GM23338 (cell line): ENCODE results near the gene SNW1. TPM values are rescaled to one million over a fixed set of nuclear protein-coding genes. Genes with fewer than 3 reads are reported as not detected.
"Not testable (repeated sequence)": the region's sequence is repeated elsewhere in the genome, so short reads cannot be mapped to it uniquely, and the experiment has no call there.

Experiments
- ATAC-seq: fragments of 200-7000 bp; cut with Tn5 transposase; 3 replicates; pipeline ENCODE4 v1.9.1; 2020
- DNase-seq: peaks from one replicate; pipeline ENCODE4 v3.0.0-alpha.2; 2015; ENCODE audit warnings: low spot score
- H2AFZ ChIP-seq: fragments of 200-600 bp; sonication (generic); 2 replicates; pipeline ENCODE4 v1.8.0; 2016; ENCODE audit warnings: antibody characterized with exemption, mild to moderate bottlenecking, moderate library complexity
- H3F3A ChIP-seq: fragments of 200-600 bp; sonication (generic); replicated peaks from 2 replicates; pipeline ENCODE4 v1.8.0; 2017; ENCODE audit warnings: antibody characterized with exemption, mixed run types, low read depth
- H3K27ac ChIP-seq: fragments of 200-600 bp; sonication (generic); 2 replicates; pipeline ENCODE4 v1.6.1; 2016; ENCODE audit warnings: low read depth
- H3K27me3 ChIP-seq: fragments of 200-600 bp; sonication (generic); 2 replicates; pipeline ENCODE4 v1.8.0; 2016; ENCODE audit warnings: mild to moderate bottlenecking, mixed run types, moderate library complexity; ENCODE audit not compliant: insufficient read depth
- H3K36me3 ChIP-seq: fragments of 200-600 bp; sonication (generic); 2 replicates; pipeline ENCODE4 v1.8.0; 2016; ENCODE audit warnings: mild to moderate bottlenecking; ENCODE audit not compliant: insufficient read depth
- H3K4me1 ChIP-seq: fragments of 200-600 bp; sonication (generic); 2 replicates; pipeline ENCODE4 v1.8.0; 2016; ENCODE audit warnings: mild to moderate bottlenecking, moderate library complexity; ENCODE audit not compliant: insufficient read depth
- H3K4me2 ChIP-seq: fragments of 200-600 bp; sonication (generic); 2 replicates; pipeline ENCODE4 v1.7.1; 2017; ENCODE audit warnings: mixed run types
- H3K4me3 ChIP-seq: fragments of 200-600 bp; sonication (generic); 2 replicates; pipeline ENCODE4 v1.6.1; 2016; ENCODE audit warnings: mixed run types
- H3K79me2 ChIP-seq: fragments of 200-600 bp; sonication (generic); replicated peaks from 2 replicates; pipeline ENCODE4 v1.8.0; 2017; ENCODE audit warnings: mild to moderate bottlenecking; ENCODE audit not compliant: insufficient read depth
- H3K9me2 ChIP-seq: fragments of 200-600 bp; sonication (generic); 2 replicates; pipeline ENCODE4 v1.8.0; 2017; ENCODE audit not compliant: insufficient read depth
- H4K20me1 ChIP-seq: fragments of 200-600 bp; sonication (generic); replicated peaks from 2 replicates; pipeline ENCODE4 v1.8.0; 2017; ENCODE audit warnings: mild to moderate bottlenecking; ENCODE audit not compliant: insufficient read depth
- H3K27ac Mint-ChIP-seq: 2 replicates; pipeline ENCODE4 v1.8.0; 2020; ENCODE audit warnings: inconsistent platforms, mild to moderate bottlenecking, moderate library complexity, mixed read lengths
- H3K27me3 Mint-ChIP-seq: 3 replicates; pipeline ENCODE4 v1.8.0; 2022; ENCODE audit warnings: low read depth, mild to moderate bottlenecking, moderate library complexity, mixed read lengths, inconsistent platforms; ENCODE audit not compliant: insufficient read depth, poor library complexity
- H3K36me3 Mint-ChIP-seq: 3 replicates; pipeline ENCODE4 v1.8.0; 2021; ENCODE audit warnings: low read depth, mild to moderate bottlenecking, inconsistent platforms, moderate library complexity, mixed read lengths
- H3K4me1 Mint-ChIP-seq: 3 replicates; pipeline ENCODE4 v1.8.0; 2020; ENCODE audit warnings: mild to moderate bottlenecking, inconsistent platforms, mixed read lengths
- H3K4me3 Mint-ChIP-seq: 3 replicates; pipeline ENCODE4 v1.8.0; 2021; ENCODE audit warnings: moderate library complexity, mild to moderate bottlenecking, inconsistent platforms, mixed read lengths
- H3K9me3 Mint-ChIP-seq: 3 replicates; pipeline ENCODE4 v1.8.0; 2020; ENCODE audit warnings: moderate library complexity, mild to moderate bottlenecking, inconsistent platforms, mixed read lengths
- EZH2 ChIP-seq: fragments of 200-600 bp; sonication (generic); IDR thresholded peaks from one replicate; pipeline ENCODE4 v1.8.0; 2017; ENCODE audit warnings: antibody characterized with exemption, mild to moderate bottlenecking, low read depth; ENCODE audit not compliant: unreplicated experiment
- EZH2phosphoT487 ChIP-seq: fragments of 200-600 bp; sonication (generic); IDR thresholded peaks from one replicate; pipeline ENCODE4 v1.8.1; 2018; ENCODE audit warnings: antibody characterized with exemption; ENCODE audit not compliant: unreplicated experiment
- POLR2AphosphoS5 ChIP-seq: IDR thresholded peaks from 2 replicates; pipeline ENCODE4 v1.6.1; 2016; ENCODE audit warnings: antibody characterized with exemption, low read depth
- STAT1 ChIP-seq: IDR thresholded peaks from one replicate; pipeline ENCODE4 v1.6.1; 2016; ENCODE audit warnings: antibody characterized with exemption; ENCODE audit not compliant: unreplicated experiment
- ZNF114 ChIP-seq: fragments of 250-450 bp; sonication (Bioruptor Pico); IDR thresholded peaks from 2 replicates; pipeline ENCODE4 v1.5.0; 2020; ENCODE audit warnings: mild to moderate bottlenecking, moderate library complexity
- polyA plus RNA-seq: library from polyadenylated mRNA; unstranded; fragments of >200 nt; fragmentation: Nextera tagmentation; extraction: Ambion mirVana; gene quantifications from 2 replicates; pipeline ENCODE4 v1.2.1, GENCODE V29; 2016
- total RNA-seq: library from RNA; depleted of rRNA; stranded (reverse); fragments of >200 nt; shearing (Covaris generic); gene quantifications from 2 replicates; pipeline ENCODE4 v1.2.3, GENCODE V29; 2014
- TF ChIP-seq, protein P1 (sequence below): IDR thresholded peaks from 2 replicates; pipeline ENCODE4 v1.6.1; 2016; ENCODE audit warnings: antibody characterized with exemption
- TF ChIP-seq, protein P2 (sequence below), 2 experiments: fragments of 200-600 bp in 1 of 2; sonication (generic) in 1 of 2; conservative IDR thresholded peaks; 2 replicates each; pipeline versions ENCODE4 v1.5.1 to v1.6.1; 2016 to 2017; ENCODE audit warnings: antibody characterized with exemption in 2 of 2, low read depth in 2 of 2, mild to moderate bottlenecking in 2 of 2, moderate library complexity in 1 of 2
- TF ChIP-seq, protein P3 (sequence below): IDR thresholded peaks from one replicate; pipeline ENCODE4 v1.6.1; 2018; ENCODE audit warnings: antibody characterized with exemption; ENCODE audit not compliant: unreplicated experiment

The SNW1 gene
- total and polyA plus RNA-seq, 2 experiments from 2014 or later: 60.5 to 129 TPM

DNA sequence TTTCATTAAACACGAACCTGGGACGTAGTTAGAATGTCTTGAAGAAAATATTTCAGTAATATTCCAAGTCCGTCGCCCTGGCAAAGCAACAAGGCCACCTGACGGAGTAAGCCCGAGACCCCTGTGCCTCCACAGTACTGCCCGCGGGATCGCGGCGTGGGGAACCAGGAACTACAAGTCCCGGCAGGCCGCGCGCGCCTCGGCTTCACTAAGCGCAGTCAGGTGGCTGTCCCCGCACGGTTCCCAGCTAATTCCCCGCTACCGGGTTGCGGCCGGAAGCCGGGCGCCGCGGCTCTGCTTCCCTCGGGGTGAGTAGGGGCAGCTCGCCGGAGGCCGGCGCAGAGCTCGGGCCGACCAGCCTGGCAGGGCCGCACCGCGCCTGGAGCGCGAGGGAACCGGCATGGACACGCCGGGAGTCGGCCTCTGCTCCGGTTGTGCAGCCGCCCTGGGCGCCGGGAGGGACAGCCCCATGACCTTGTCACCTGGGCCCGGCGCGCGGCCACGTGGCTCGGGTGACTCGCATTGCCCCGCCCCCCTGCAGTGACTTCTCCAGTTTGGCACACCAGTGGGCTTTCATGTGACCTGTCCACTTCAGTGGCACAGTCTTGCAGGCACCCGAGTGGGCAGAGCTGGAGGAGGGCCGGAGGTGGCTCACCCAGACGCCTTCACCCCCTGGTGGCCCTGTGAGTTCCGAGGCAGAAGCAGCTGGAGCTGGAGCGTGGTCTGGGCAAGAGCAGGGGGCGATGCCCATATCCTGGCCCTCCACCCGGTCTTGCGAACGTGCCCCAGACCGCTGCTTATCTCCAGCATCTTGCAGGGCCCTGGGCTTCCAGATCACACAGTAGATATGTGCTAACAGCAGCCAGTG is 39.1 kb upstream of the SNW1 start, which contains the start of gene ADCK1:
Gene ADCK1, plus strand, starts transcription at position 247 of the 868 bp plus-strand sequence. CDS start 18,870 bp downstream, outside the sequence.
- Histone ChIP-seq H3K4me3 (peak within 1 kb of the TSS; percentile 87), H3F3A (0 out of 2 replicates have a peak, but pooled peaks cover 6% of the 10 kb centered on the region), H3K36me3 (no peaks in the 10 kb centered on the region), H3K9me2 (no peaks in the 10 kb centered on the region), H3K79me2 (peaks cover 2% of the 10 kb centered on the region; the same call in 1 of the 2 replicates), H3K4me2 (peak within 1 kb of the TSS; percentile 86), H3K27ac (peak within 1 kb of the TSS; percentile 78; the same call in 1 of the 2 replicates), H3K27me3 (no peaks in the 10 kb centered on the region), H2AFZ (peak within 1 kb of the TSS; percentile 100), H4K20me1 (no peaks in the 10 kb centered on the region), H3K4me1 (peaks cover 11% of the 10 kb centered on the region)
- Mint-ChIP-seq H3K9me3 (no peaks in the 10 kb centered on the region; the same call in 2 of the 3 replicates), H3K36me3 (no peaks in the 10 kb centered on the region), H3K27me3 (peaks cover 3% of the 10 kb centered on the region), H3K4me1 (peaks cover 11% of the 10 kb centered on the region), H3K27ac (peak within 1 kb of the TSS; percentile 92), H3K4me3 (peak within 1 kb of the TSS; percentile 86)
- peak; percentile 93 for ATAC-seq
- TF ChIP-seq, protein P1, sequence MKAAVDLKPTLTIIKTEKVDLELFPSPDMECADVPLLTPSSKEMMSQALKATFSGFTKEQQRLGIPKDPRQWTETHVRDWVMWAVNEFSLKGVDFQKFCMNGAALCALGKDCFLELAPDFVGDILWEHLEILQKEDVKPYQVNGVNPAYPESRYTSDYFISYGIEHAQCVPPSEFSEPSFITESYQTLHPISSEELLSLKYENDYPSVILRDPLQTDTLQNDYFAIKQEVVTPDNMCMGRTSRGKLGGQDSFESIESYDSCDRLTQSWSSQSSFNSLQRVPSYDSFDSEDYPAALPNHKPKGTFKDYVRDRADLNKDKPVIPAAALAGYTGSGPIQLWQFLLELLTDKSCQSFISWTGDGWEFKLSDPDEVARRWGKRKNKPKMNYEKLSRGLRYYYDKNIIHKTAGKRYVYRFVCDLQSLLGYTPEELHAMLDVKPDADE: peak; percentile 89
- TF ChIP-seq, protein P2, sequence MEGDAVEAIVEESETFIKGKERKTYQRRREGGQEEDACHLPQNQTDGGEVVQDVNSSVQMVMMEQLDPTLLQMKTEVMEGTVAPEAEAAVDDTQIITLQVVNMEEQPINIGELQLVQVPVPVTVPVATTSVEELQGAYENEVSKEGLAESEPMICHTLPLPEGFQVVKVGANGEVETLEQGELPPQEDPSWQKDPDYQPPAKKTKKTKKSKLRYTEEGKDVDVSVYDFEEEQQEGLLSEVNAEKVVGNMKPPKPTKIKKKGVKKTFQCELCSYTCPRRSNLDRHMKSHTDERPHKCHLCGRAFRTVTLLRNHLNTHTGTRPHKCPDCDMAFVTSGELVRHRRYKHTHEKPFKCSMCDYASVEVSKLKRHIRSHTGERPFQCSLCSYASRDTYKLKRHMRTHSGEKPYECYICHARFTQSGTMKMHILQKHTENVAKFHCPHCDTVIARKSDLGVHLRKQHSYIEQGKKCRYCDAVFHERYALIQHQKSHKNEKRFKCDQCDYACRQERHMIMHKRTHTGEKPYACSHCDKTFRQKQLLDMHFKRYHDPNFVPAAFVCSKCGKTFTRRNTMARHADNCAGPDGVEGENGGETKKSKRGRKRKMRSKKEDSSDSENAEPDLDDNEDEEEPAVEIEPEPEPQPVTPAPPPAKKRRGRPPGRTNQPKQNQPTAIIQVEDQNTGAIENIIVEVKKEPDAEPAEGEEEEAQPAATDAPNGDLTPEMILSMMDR (conservative IDR thresholded peaks at IDR 0.05; ENCODE audit: low read depth in 2 of 2): peak in 1 of 2 experiments; percentile 17; a peak in 1 of 4 replicates
- TF ChIP-seq POLR2AphosphoS5: peak; percentile 76
- TF ChIP-seq STAT1: no peak
- DNase-seq: peak; percentile 87

DNA sequence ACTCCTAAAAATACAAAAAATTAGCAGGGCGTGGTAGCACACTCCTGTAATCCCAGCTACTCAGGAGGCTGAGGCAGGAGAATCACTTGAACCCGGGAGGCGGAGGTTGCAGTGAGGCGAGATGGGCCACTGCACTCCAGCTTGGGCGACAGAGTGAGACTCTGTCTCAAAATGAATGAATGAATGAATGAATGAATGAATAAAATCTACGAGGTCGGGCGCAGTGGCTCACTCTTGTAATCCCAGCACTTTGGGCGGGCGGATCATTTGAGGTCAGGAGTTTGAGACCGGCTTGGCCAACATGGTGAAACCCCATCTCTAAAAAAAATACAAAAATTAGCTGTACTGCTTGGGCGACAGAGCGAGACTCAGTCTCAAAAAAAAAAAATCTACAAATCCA is 38.5 kb upstream of the SNW1 start:
- not testable (repeated sequence) for ATAC-seq, H3K36me3 ChIP-seq, H3K27ac ChIP-seq, H3F3A ChIP-seq, H3K27me3 ChIP-seq, H3K9me3 Mint-ChIP-seq, H3K27me3 Mint-ChIP-seq, H4K20me1 ChIP-seq, H3K27ac Mint-ChIP-seq, H3K79me2 ChIP-seq, H3K36me3 Mint-ChIP-seq, DNase-seq, H3K9me2 ChIP-seq
- peak overlapping the region; percentile 86 for H3K4me3 Mint-ChIP-seq
- Histone ChIP-seq H3K4me1 (peaks cover 14% of the 10 kb centered on the region), H2AFZ (peak overlapping the region; percentile 100), H3K4me2 (peak overlapping the region; percentile 86), H3K4me3 (peak overlapping the region; percentile 87)
- peaks cover 12% of the 10 kb centered on the region for H3K4me1 Mint-ChIP-seq

DNA sequence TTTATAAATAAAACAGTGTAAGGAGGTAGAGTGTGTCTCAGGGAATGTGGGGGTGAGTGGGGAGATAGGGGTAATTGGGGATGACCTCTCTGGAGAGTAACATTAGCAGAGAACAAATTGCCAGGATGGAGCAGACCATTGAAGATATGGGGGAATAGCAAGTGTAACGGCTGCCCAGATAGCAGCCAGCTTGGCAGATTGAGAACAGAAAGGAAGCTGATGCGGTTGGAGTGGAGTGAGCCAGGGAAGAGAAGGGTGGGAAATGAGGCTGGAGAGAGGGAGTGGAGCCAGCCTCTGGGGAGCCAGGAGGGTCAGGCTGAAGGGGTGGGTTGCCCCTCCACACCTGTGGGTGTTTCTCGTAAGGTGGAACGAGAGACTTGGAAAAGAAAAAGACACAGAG is 33.4 kb upstream of the SNW1 start:
- no peaks in the 10 kb centered on the region for H3K36me3 Mint-ChIP-seq
- Histone ChIP-seq H3K4me2 (no peak overlapping the region), H3K27ac (no peak overlapping the region), H3K79me2 (no peaks in the 10 kb centered on the region), H3K9me2 (no peaks in the 10 kb centered on the region), H4K20me1 (no peaks in the 10 kb centered on the region), H3F3A (no peaks in the 10 kb centered on the region), H3K4me3 (no peak overlapping the region), H3K36me3 (no peaks in the 10 kb centered on the region), H2AFZ (peak overlapping the region; percentile 96), H3K27me3 (no peaks in the 10 kb centered on the region), H3K4me1 (peaks cover 9% of the 10 kb centered on the region)
- ATAC-seq (peak; percentile 52), DNase-seq (no peak)
- no peak overlapping the region for H3K27ac Mint-ChIP-seq
- H3K4me1 Mint-ChIP-seq: peaks cover 8% of the 10 kb centered on the region; the same call in 2 of the 3 replicates
- H3K27me3 Mint-ChIP-seq: peaks cover 2% of the 10 kb centered on the region
- no peak overlapping the region for H3K4me3 Mint-ChIP-seq
- no peaks in the 10 kb centered on the region; the same call in 2 of the 3 replicates for H3K9me3 Mint-ChIP-seq
- TF ChIP-seq POLR2AphosphoS5 (no peak), ZNF114 (no peak), EZH2 (no peak), EZH2phosphoT487 (no peak)
- TF ChIP-seq, protein P3, sequence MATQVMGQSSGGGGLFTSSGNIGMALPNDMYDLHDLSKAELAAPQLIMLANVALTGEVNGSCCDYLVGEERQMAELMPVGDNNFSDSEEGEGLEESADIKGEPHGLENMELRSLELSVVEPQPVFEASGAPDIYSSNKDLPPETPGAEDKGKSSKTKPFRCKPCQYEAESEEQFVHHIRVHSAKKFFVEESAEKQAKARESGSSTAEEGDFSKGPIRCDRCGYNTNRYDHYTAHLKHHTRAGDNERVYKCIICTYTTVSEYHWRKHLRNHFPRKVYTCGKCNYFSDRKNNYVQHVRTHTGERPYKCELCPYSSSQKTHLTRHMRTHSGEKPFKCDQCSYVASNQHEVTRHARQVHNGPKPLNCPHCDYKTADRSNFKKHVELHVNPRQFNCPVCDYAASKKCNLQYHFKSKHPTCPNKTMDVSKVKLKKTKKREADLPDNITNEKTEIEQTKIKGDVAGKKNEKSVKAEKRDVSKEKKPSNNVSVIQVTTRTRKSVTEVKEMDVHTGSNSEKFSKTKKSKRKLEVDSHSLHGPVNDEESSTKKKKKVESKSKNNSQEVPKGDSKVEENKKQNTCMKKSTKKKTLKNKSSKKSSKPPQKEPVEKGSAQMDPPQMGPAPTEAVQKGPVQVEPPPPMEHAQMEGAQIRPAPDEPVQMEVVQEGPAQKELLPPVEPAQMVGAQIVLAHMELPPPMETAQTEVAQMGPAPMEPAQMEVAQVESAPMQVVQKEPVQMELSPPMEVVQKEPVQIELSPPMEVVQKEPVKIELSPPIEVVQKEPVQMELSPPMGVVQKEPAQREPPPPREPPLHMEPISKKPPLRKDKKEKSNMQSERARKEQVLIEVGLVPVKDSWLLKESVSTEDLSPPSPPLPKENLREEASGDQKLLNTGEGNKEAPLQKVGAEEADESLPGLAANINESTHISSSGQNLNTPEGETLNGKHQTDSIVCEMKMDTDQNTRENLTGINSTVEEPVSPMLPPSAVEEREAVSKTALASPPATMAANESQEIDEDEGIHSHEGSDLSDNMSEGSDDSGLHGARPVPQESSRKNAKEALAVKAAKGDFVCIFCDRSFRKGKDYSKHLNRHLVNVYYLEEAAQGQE: no peak
